22Rv1 (cell line): ENCODE measurements around the gene LRIF1.

Source experiments
- ZFX ChIP-seq: fragments of 450-650 bp; IDR thresholded peaks from 2 replicates; pipeline ENCODE4 v1.6.1; 2017; ENCODE audit warnings: antibody characterized with exemption, borderline replicate concordance
- TF ChIP-seq, protein P1 (sequence below): fragments of 450-650 bp; IDR thresholded peaks from 2 replicates; pipeline ENCODE4 v1.5.1; 2017; ENCODE audit warnings: mild to moderate bottlenecking

DNA sequence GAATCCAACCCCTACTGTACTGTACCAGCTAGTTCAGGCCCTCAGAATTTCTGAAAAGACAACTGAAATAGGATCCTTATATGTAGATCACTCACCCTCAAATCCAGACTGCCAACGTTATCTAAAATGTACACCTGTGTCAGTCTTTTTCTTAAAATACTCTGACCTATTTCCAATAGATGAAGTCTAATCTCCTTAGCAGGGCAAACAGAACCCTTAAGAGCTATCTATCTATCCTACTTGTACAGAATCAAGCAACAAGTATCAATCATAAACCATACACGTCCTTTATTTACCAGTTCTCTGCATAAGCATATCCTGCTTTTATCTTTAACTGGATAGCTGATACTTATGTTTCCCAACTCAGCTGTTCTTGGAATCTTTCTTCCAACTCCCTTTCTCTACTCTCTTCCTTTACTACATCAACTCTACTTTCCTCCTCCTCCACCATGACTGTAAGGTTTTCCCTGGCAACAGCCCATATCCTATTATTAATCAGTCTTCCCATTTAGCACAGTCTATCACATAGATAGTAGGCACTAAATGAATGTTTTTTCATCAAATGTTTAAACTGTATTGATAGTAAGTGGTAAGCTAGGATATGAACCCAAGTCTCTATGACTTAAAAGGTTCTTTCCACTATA, 2.8 kb downstream of the LRIF1 start:
- TF ChIP-seq, protein P1, sequence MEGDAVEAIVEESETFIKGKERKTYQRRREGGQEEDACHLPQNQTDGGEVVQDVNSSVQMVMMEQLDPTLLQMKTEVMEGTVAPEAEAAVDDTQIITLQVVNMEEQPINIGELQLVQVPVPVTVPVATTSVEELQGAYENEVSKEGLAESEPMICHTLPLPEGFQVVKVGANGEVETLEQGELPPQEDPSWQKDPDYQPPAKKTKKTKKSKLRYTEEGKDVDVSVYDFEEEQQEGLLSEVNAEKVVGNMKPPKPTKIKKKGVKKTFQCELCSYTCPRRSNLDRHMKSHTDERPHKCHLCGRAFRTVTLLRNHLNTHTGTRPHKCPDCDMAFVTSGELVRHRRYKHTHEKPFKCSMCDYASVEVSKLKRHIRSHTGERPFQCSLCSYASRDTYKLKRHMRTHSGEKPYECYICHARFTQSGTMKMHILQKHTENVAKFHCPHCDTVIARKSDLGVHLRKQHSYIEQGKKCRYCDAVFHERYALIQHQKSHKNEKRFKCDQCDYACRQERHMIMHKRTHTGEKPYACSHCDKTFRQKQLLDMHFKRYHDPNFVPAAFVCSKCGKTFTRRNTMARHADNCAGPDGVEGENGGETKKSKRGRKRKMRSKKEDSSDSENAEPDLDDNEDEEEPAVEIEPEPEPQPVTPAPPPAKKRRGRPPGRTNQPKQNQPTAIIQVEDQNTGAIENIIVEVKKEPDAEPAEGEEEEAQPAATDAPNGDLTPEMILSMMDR = no peak
- no peak for TF ChIP-seq ZFX
